HepG2 (cell line): ENCODE results near the gene SEC24A. TPM values are rescaled to one million over a fixed set of nuclear protein-coding genes. Genes with fewer than 3 reads are reported as not detected.

ENCODE experiments used
- ELF3 ChIP-seq: IDR thresholded peaks from 2 replicates; pipeline ENCODE4 v1.6.1; 2016; ENCODE audit warnings: missing genetic modification reagents, missing compliant biosample characterization
- GATAD2A ChIP-seq: IDR thresholded peaks from 2 replicates; pipeline ENCODE4 v1.6.1; 2016
- KLF11 ChIP-seq: IDR thresholded peaks from 2 replicates; pipeline ENCODE4 v1.6.1; 2016; ENCODE audit warnings: missing compliant biosample characterization
- MXD4 ChIP-seq: IDR thresholded peaks from 2 replicates; pipeline ENCODE4 v1.6.1; 2016; ENCODE audit warnings: mild to moderate bottlenecking, missing biosample characterization, missing genetic modification reagents
- RCOR2 ChIP-seq: IDR thresholded peaks from 2 replicates; pipeline ENCODE4 v1.6.1; 2016; ENCODE audit warnings: missing biosample characterization, missing genetic modification reagents
- STAG1 ChIP-seq: sonication (generic); formaldehyde crosslinking; IDR thresholded peaks from 2 replicates; pipeline ENCODE4 v1.4.0; 2020; ENCODE audit warnings: missing genetic modification reagents
- TOE1 ChIP-seq: sonication (generic); formaldehyde crosslinking; IDR thresholded peaks from 2 replicates; pipeline ENCODE4 v1.4.0; 2020; ENCODE audit warnings: mild to moderate bottlenecking, missing genetic modification reagents
- ZFP82 ChIP-seq: sonication (generic); formaldehyde crosslinking; IDR thresholded peaks from 2 replicates; pipeline ENCODE4 v1.5.1; 2020; ENCODE audit warnings: mild to moderate bottlenecking, missing genetic modification reagents, borderline replicate concordance
- ZNF12 ChIP-seq: sonication (generic); formaldehyde crosslinking; IDR thresholded peaks from 2 replicates; pipeline ENCODE4 v1.5.0; 2020; ENCODE audit warnings: missing genetic modification reagents
- ZNF44 ChIP-seq: sonication (generic); formaldehyde crosslinking; IDR thresholded peaks from 2 replicates; pipeline ENCODE4 v1.5.1; 2020; ENCODE audit warnings: mild to moderate bottlenecking, missing genetic modification reagents
- ZNF605 ChIP-seq: sonication (generic); formaldehyde crosslinking; IDR thresholded peaks from 2 replicates; pipeline ENCODE4 v1.8.0; 2022; ENCODE audit warnings: mild to moderate bottlenecking, missing genetic modification reagents
- ZNF614 ChIP-seq: IDR thresholded peaks from 2 replicates; pipeline ENCODE4 v1.6.1; 2018; ENCODE audit warnings: missing biosample characterization, missing genetic modification reagents, inconsistent platforms, borderline replicate concordance
- ZNF816 ChIP-seq: sonication (generic); formaldehyde crosslinking; IDR thresholded peaks from 2 replicates; pipeline ENCODE4 v1.8.0; 2022; ENCODE audit warnings: missing genetic modification reagents, mild to moderate bottlenecking, borderline replicate concordance
- ZNF891 ChIP-seq: sonication (generic); formaldehyde crosslinking; IDR thresholded peaks from 2 replicates; pipeline ENCODE4 v1.5.0; 2020; ENCODE audit warnings: mild to moderate bottlenecking, missing genetic modification reagents
- ZSCAN29 ChIP-seq: sonication (generic); formaldehyde crosslinking; conservative IDR thresholded peaks from 2 replicates; pipeline ENCODE4 v1.4.0; 2020; ENCODE audit warnings: mild to moderate bottlenecking, missing genetic modification reagents
- polyA plus RNA-seq, 8 experiments: library from polyadenylated mRNA; depleted of rRNA in 3 of 8; stranded (reverse) in 7 of 8; unstranded in 1 of 8; fragments of >200 nt; fragmentation: Illumina TruSeq in 4 of 8; extraction: Trizol in 4 of 8; gene quantifications; 2 replicates each; pipeline versions ENCODE4 v1.2.1 to v1.2.3, GENCODE V29; 2011 to 2016; ENCODE audit warnings: low read depth in 4 of 8, missing spikeins in 1 of 8, mixed read lengths in 1 of 8; ENCODE audit not compliant: insufficient read depth in 1 of 8
- total RNA-seq, 5 experiments: library from RNA; depleted of rRNA; stranded (reverse); fragments of >200 nt; fragmentation: Illumina TruSeq; extraction: Trizol; gene quantifications; 2 replicates each; pipeline ENCODE4 v1.2.3, GENCODE V29; 2016; ENCODE audit warnings: low read depth in 1 of 5
- TF ChIP-seq, protein P1 (sequence below), 2 experiments: fragments of 450-650 bp in 1 of 2; sonication (generic) in 1 of 2; formaldehyde crosslinking in 1 of 2; IDR thresholded peaks; 2 replicates each; pipeline versions ENCODE4 v1.6.1 to v1.8.0; 2016 to 2022; ENCODE audit warnings: antibody characterized with exemption in 1 of 2, mild to moderate bottlenecking in 1 of 2, missing genetic modification reagents in 1 of 2
- TF ChIP-seq, protein P2 (sequence below): IDR thresholded peaks from 2 replicates; pipeline ENCODE4 v1.6.1; 2016; ENCODE audit warnings: missing compliant biosample characterization, missing genetic modification reagents, borderline replicate concordance
- TF ChIP-seq, protein P3 (sequence below): sonication (generic); formaldehyde crosslinking; IDR thresholded peaks from 2 replicates; pipeline ENCODE4 v1.4.0; 2020; ENCODE audit warnings: missing genetic modification reagents

SEC24A gene
- total and polyA plus RNA-seq, 2 of the 13 experiments (the other 11 are each of a cell fraction or from before 2014, with no cell fraction given), result 30.5 to 56.8 TPM

DNA sequence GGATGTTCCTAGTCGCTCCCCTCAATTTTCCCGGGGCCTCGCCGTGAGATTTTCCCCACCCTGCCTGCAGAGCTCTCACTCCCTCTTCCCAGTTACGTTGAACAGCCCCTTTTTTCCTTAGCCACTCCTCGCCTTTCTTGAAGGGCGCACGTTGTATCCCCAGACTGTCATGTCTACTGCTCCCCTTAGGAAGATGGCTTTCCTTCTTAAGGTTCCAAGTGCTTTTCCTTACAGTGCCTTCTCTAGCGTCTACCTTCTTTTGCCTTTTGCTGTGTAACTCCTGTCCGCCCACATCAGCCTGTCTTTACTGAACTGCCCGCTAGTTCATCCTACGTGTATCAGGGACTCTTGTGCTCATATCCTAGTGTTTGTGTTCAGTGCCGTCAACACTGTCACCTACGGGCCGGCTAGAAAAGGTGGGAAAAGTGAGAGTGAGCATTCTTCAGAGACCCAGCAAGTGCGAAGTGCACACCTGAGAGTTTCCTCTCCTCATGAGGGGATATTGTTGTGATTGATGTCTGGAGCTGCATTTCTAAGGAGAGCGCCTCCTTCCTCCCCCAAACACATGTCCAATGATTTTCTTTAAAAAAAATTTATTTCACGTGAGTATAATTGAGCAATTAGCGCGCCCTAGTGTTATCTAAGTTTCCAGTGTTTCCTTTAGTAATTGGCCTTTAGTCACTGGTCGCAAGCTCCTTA lies 90.5 kb downstream of the SEC24A start (continued):
- TF ChIP-seq, protein P1, sequence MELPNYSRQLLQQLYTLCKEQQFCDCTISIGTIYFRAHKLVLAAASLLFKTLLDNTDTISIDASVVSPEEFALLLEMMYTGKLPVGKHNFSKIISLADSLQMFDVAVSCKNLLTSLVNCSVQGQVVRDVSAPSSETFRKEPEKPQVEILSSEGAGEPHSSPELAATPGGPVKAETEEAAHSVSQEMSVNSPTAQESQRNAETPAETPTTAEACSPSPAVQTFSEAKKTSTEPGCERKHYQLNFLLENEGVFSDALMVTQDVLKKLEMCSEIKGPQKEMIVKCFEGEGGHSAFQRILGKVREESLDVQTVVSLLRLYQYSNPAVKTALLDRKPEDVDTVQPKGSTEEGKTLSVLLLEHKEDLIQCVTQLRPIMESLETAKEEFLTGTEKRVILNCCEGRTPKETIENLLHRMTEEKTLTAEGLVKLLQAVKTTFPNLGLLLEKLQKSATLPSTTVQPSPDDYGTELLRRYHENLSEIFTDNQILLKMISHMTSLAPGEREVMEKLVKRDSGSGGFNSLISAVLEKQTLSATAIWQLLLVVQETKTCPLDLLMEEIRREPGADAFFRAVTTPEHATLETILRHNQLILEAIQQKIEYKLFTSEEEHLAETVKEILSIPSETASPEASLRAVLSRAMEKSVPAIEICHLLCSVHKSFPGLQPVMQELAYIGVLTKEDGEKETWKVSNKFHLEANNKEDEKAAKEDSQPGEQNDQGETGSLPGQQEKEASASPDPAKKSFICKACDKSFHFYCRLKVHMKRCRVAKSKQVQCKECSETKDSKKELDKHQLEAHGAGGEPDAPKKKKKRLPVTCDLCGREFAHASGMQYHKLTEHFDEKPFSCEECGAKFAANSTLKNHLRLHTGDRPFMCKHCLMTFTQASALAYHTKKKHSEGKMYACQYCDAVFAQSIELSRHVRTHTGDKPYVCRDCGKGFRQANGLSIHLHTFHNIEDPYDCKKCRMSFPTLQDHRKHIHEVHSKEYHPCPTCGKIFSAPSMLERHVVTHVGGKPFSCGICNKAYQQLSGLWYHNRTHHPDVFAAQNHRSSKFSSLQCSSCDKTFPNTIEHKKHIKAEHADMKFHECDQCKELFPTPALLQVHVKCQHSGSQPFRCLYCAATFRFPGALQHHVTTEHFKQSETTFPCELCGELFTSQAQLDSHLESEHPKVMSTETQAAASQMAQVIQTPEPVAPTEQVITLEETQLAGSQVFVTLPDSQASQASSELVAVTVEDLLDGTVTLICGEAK (IDR thresholded peaks at IDR 0.05), result no peak
- TF ChIP-seq, protein P1 (CRISPR knock-in tag; IDR thresholded peaks at IDR 0.05), result no peak
- 0 out of 2 replicates have a peak, but pooled peaks have one; percentile 31 for TF ChIP-seq RCOR2 (CRISPR knock-in tag)
- peak; percentile 62; the same call in 1 of the 2 replicates for TF ChIP-seq ZNF614
- TF ChIP-seq ZNF816 (CRISPR knock-in tag), result no peak
- TF ChIP-seq ELF3, result peak; percentile 29; the same call in 1 of the 2 replicates
- TF ChIP-seq ZNF605 (CRISPR knock-in tag), result no peak
- no peak for TF ChIP-seq ZSCAN29
- peak; percentile 68; the same call in 1 of the 2 replicates for TF ChIP-seq MXD4 (CRISPR knock-in tag)
- TF ChIP-seq ZNF891 (CRISPR knock-in tag), result no peak
- TF ChIP-seq GATAD2A (CRISPR knock-in tag), result 0 out of 2 replicates have a peak, but pooled peaks have one; percentile 24
- TF ChIP-seq ZNF44, result 0 out of 2 replicates have a peak, but pooled peaks have one; percentile 67
- TF ChIP-seq, protein P2, sequence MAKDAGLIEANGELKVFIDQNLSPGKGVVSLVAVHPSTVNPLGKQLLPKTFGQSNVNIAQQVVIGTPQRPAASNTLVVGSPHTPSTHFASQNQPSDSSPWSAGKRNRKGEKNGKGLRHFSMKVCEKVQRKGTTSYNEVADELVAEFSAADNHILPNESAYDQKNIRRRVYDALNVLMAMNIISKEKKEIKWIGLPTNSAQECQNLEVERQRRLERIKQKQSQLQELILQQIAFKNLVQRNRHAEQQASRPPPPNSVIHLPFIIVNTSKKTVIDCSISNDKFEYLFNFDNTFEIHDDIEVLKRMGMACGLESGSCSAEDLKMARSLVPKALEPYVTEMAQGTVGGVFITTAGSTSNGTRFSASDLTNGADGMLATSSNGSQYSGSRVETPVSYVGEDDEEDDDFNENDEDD (CRISPR knock-in tag), result peak; percentile 94; the same call in 1 of the 2 replicates
- TF ChIP-seq ZNF12 (CRISPR knock-in tag), result 0 out of 2 replicates have a peak, but pooled peaks have one; percentile 31
- no peak for TF ChIP-seq ZFP82 (CRISPR knock-in tag)
- TF ChIP-seq STAG1 (CRISPR knock-in tag), result peak; percentile 13; the same call in 1 of the 2 replicates
- no peak for TF ChIP-seq TOE1 (CRISPR knock-in tag)
- peak; percentile 87; the same call in 1 of the 2 replicates for TF ChIP-seq KLF11 (CRISPR knock-in tag)
- TF ChIP-seq, protein P3, sequence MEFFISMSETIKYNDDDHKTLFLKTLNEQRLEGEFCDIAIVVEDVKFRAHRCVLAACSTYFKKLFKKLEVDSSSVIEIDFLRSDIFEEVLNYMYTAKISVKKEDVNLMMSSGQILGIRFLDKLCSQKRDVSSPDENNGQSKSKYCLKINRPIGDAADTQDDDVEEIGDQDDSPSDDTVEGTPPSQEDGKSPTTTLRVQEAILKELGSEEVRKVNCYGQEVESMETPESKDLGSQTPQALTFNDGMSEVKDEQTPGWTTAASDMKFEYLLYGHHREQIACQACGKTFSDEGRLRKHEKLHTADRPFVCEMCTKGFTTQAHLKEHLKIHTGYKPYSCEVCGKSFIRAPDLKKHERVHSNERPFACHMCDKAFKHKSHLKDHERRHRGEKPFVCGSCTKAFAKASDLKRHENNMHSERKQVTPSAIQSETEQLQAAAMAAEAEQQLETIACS (CRISPR knock-in tag), result peak; percentile 57; the same call in 1 of the 2 replicates
